Common myeloid progenitor, CD34-positive (primary cell): ENCODE measurements around the gene MTERF2. TPM values are rescaled to one million over a fixed set of nuclear protein-coding genes. Genes with fewer than 3 reads are reported as not detected.
A peak's percentile ranks its signal among the peaks of the same experiment; 100 is the strongest.

Source experiments
- CTCF ChIA-PET: fragments of 350-600 bp; sonication (Branson Sonifier 250); formaldehyde crosslinking; loops from one replicate; lab custom pipeline; 2021; ENCODE audit warnings: antibody characterized with exemption; lab: Charles Lee
- POLR2A ChIA-PET: fragments of 350-600 bp; sonication (Branson Sonifier 250); formaldehyde crosslinking; loops from one replicate; lab custom pipeline; 2021; ENCODE audit warnings: antibody characterized with exemption; lab: Charles Lee
- DNase-seq, 3 donors: peaks; one replicate each; pipeline versions ENCODE4 v3.0.0 to v3.0.0-alpha.2; 2013
- H3K27ac ChIP-seq, 2 experiments: 1 replicate in 1 of 2; 2 replicates in 1 of 2; pipeline ENCODE4 v1.7.0; 2013; ENCODE audit warnings: inconsistent platforms in 2 of 2, low read length in 2 of 2, mild to moderate bottlenecking in 2 of 2, low read depth in 1 of 2, moderate library complexity in 1 of 2; ENCODE audit not compliant: severe bottlenecking in 2 of 2, insufficient read depth in 1 of 2, poor library complexity in 1 of 2
- H3K27me3 ChIP-seq, 5 experiments: replicated peaks in 2 of 5; 1 replicate in 3 of 5; 2 replicates in 2 of 5; pipeline versions ENCODE4 v1.6.1 to v1.7.0; 2013; ENCODE audit warnings: low read length in 4 of 5, mild to moderate bottlenecking in 2 of 5, moderate library complexity in 2 of 5, inconsistent platforms in 1 of 5; ENCODE audit not compliant: insufficient read depth in 5 of 5, control insufficient read depth in 4 of 5
- H3K36me3 ChIP-seq, 4 experiments: 1 replicate in 2 of 4; 2 replicates in 2 of 4; pipeline versions ENCODE4 v1.6.1 to v1.7.0; 2013; ENCODE audit warnings: low read length in 3 of 4, control low read depth in 1 of 4, mild to moderate bottlenecking in 1 of 4; ENCODE audit not compliant: control insufficient read depth in 4 of 4, insufficient read depth in 4 of 4
- H3K4me1 ChIP-seq, 4 experiments: 1 replicate in 3 of 4; 2 replicates in 1 of 4; pipeline versions ENCODE4 v1.6.1 to v1.7.1; 2013; ENCODE audit warnings: low read length in 3 of 4, mild to moderate bottlenecking in 3 of 4, control low read depth in 1 of 4, inconsistent platforms in 1 of 4, moderate library complexity in 1 of 4; ENCODE audit not compliant: control insufficient read depth in 4 of 4, insufficient read depth in 4 of 4; ENCODE audit errors: control extremely low read depth in 1 of 4
- H3K4me3 ChIP-seq, 7 experiments: 1 replicate in 4 of 7; 2 replicates in 3 of 7; pipeline versions ENCODE4 v1.5.1 to v1.7.0; 2013; ENCODE audit warnings: mild to moderate bottlenecking in 7 of 7, low read length in 6 of 7, moderate library complexity in 6 of 7, inconsistent platforms in 2 of 7, low read depth in 2 of 7, control low read depth in 1 of 7; ENCODE audit not compliant: insufficient read depth in 4 of 7, control insufficient read depth in 1 of 7; ENCODE audit errors: extremely low read depth in 1 of 7
- H3K9me3 ChIP-seq, 5 experiments: 1 replicate in 4 of 5; 2 replicates in 1 of 5; pipeline versions ENCODE4 v1.6.1 to v1.7.1; 2013; ENCODE audit warnings: low read length in 4 of 5, mild to moderate bottlenecking in 2 of 5, inconsistent platforms in 1 of 5, low read depth in 1 of 5, moderate library complexity in 1 of 5; ENCODE audit not compliant: control insufficient read depth in 4 of 5, insufficient read depth in 2 of 5; ENCODE audit errors: control extremely low read depth in 1 of 5
- WGBS: methylation state at CpG from one replicate; pipeline ENCODE4 v1.1.5; 2013; ENCODE audit not compliant: insufficient coverage; 5-methylcytosine and 5-hydroxymethylcytosine counted together
- polyA plus RNA-seq: library from polyadenylated mRNA; unstranded; fragments of 120-200 nt; gene quantifications from one replicate; pipeline ENCODE4 v1.2.1, GENCODE V29; 2013

The MTERF2 gene
- 14.0 TPM for polyA plus RNA-seq

GRCh38 chr12:106986625-106987389 is at the start of gene MTERF2:
MTERF2 (minus strand) TSS chr12:106987146; CDS start chr12:106978714, 8,432 bp downstream.
- CTCF ChIA-PET: interaction anchor here (1.4 to 1.6 kb wide), 2 partner anchors 9 to 14 kb away, joined by 4 to 5 read pairs; no protein-coding TSS in a partner anchor
- 0% methylated on average over 47 of the region's 50 CpGs for WGBS
- POLR2A ChIA-PET: interaction anchor here (0.5 kb wide), 1 partner anchor 70 kb away, joined by 3 read pairs; no protein-coding TSS in a partner anchor
- no peaks in the 10 kb centered on the region for H3K27me3 ChIP-seq
- peaks cover 0 to 6% (median 0%) of the 10 kb centered on the region in 4 experiments for H3K36me3 ChIP-seq
- peak within 1 kb of the TSS in 1 of 2 experiments; percentile 74 for H3K27ac ChIP-seq
- peak within 1 kb of the TSS; percentile 78 to 92 (median 84) for H3K4me3 ChIP-seq
- DNase-seq: peak; percentile 70 to 88 (median 83)
- no peaks in the 10 kb centered on the region for H3K9me3 ChIP-seq
- H3K4me1 ChIP-seq: peaks cover 3 to 17% (median 8%) of the 10 kb centered on the region in 4 experiments

DNA sequence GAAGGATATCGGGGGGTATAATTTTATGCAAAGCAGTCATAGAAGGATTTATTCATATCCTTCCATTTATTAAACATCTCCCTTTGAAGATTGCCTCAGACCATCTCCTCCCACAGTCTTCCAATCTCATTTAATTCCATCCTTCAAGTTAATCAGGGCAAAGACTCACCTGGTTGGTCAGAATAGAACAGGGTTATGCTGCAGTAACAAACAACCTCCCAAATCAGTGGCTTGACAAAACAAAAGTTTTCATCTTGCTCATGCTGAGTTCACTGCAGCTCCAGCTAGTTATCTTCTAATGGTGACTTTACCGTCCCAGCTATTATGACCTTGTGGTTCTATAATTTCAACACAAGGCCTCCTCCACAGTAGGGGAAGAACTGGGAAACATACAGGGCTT is 48.8 kb upstream of the MTERF2 start:
- Histone ChIP-seq H3K9me3 (peaks cover 0 to 2% (median 0%) of the 10 kb centered on the region in 5 experiments), H3K36me3 (no peaks in the 10 kb centered on the region), H3K4me1 (no peaks in the 10 kb centered on the region), H3K4me3 (no peak overlapping the region), H3K27ac (no peak overlapping the region), H3K27me3 (no peaks in the 10 kb centered on the region)
- ChIA-PET CTCF (no interaction called here), POLR2A (no interaction called here)
- no CpG with 5 or more reads among the region's 2 CpGs for WGBS
- no peak for DNase-seq

- WGBS: 97% methylated on average over 5 of the region's 9 CpGs
- CTCF ChIA-PET: no interaction called here
- POLR2A ChIA-PET: no interaction called here
- H3K27ac ChIP-seq: no peak overlapping the region
- peaks cover 0 to 2% (median 0%) of the 10 kb centered on the region in 5 experiments for H3K9me3 ChIP-seq
- no peaks in the 10 kb centered on the region for H3K4me1 ChIP-seq
- no peaks in the 10 kb centered on the region for H3K27me3 ChIP-seq
- no peak for DNase-seq
- no peaks in the 10 kb centered on the region for H3K36me3 ChIP-seq
- H3K4me3 ChIP-seq: no peak overlapping the region
Measured at GRCh38 chr12:107033758-107034739, 47.1 kb upstream of the MTERF2 start.

- ChIA-PET CTCF (no interaction called here), POLR2A (no interaction called here)
- peaks cover 0 to 2% (median 0%) of the 10 kb centered on the region in 5 experiments for H3K9me3 ChIP-seq
- no peak overlapping the region for H3K27ac ChIP-seq
- DNase-seq: peak in 2 of 3 donors; percentile 9 to 25
- WGBS: 96% methylated on average over 7 of the region's 7 CpGs
- H3K4me1 ChIP-seq: no peaks in the 10 kb centered on the region
- H3K27me3 ChIP-seq: no peaks in the 10 kb centered on the region
- no peaks in the 10 kb centered on the region for H3K36me3 ChIP-seq
- H3K4me3 ChIP-seq: no peak overlapping the region
Measured at GRCh38 chr12:107032266-107032665, 45.3 kb upstream of the MTERF2 start.

DNA sequence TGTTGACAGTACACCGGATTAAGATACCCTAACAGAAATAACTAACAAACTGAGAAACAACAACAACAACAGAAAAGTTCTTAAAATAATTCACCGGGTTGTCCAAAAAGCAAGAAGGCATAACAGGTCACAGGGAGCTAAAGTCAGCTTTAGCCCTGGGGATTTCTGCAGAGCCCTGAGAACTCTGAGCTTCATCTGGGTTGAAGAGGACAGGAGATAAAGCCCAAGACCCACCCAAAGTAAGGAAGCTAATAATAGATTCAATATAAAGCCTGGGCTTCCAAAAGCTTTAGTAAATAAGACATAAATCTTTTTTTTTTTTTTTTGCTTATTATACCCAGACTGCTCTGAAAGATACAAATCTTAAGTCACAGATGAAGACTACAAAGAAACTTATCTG is 44.1 kb upstream of the MTERF2 start:
- Histone ChIP-seq H3K27ac (no peak overlapping the region), H3K9me3 (peaks cover 0 to 2% (median 0%) of the 10 kb centered on the region in 5 experiments), H3K36me3 (no peaks in the 10 kb centered on the region), H3K4me1 (no peaks in the 10 kb centered on the region), H3K27me3 (no peaks in the 10 kb centered on the region), H3K4me3 (no peak overlapping the region)
- DNase-seq: no peak
- POLR2A ChIA-PET: no interaction called here
- CTCF ChIA-PET: no interaction called here
- no CpG with 5 or more reads among the region's 2 CpGs for WGBS

GRCh38 chr12:107029081-107029480 is 42.1 kb upstream of the MTERF2 start:
- no peak overlapping the region for H3K27ac ChIP-seq
- WGBS: 96% methylated on average over 7 of the region's 7 CpGs

More at GRCh38 chr12:107029081-107029480, 42.1 kb upstream of the MTERF2 start:
- Histone ChIP-seq H3K36me3 (no peaks in the 10 kb centered on the region), H3K4me3 (no peak overlapping the region), H3K9me3 (peaks cover 0 to 1% (median 0%) of the 10 kb centered on the region in 5 experiments), H3K27me3 (no peaks in the 10 kb centered on the region), H3K4me1 (no peaks in the 10 kb centered on the region)
- DNase-seq: no peak
- POLR2A ChIA-PET: no interaction called here
- CTCF ChIA-PET: interaction anchor here (0.7 kb wide), 1 partner anchor 470 kb away, joined by 3 read pairs; no protein-coding TSS in a partner anchor
